HG03521 (cell line): Measurements from ENCODE around the gene TSPO.
A peak's percentile ranks its signal among the peaks of the same experiment; 100 is the strongest.
"Not testable (repeated sequence)": the region's sequence is repeated elsewhere in the genome, so short reads cannot be mapped to it uniquely, and the experiment has no call there.

Source experiments
- ATAC-seq: cut with Tn5 transposase; IDR thresholded peaks from one replicate; pipeline ENCODE4 v1.9.1; 2021; ENCODE audit warnings: mild to moderate bottlenecking, moderate library complexity; ENCODE audit not compliant: unreplicated experiment

The TSPO gene

GRCh38 chr22:43151251-43152002, at the start of gene TSPO:
Gene TSPO, plus strand, starts transcription at chr22:43151559. Its CDS starts 7,680 bp downstream, at chr22:43159239.
- no peak for ATAC-seq

DNA sequence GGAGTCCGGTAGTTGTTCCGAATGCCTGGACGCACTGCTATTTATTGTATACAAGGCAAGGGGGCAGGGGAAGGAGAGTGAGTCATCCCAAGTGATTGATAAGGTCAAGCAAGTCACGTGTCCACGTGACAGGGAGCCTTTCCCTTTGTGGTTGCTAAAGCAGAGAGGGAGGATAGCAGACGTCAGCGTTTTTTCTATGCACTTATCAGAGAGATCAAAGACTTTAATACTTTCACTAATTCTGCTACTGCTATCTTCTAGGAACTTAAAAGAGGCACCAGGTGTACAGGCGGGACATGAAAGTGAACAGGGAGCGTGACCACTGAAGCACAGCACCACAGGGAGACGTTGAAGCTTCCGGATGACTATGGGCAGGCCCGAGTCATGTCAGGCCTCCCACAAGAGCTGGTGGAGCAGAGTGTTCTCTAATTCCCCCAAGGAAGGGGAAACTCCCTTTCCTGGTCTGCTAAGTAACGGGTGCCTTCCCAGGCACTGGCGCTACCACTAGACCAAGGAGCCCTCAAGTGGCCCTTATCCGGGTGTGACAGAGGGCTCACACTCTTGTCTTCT, 47.2 kb upstream of the TSPO start:
- not testable (repeated sequence) for ATAC-seq

DNA sequence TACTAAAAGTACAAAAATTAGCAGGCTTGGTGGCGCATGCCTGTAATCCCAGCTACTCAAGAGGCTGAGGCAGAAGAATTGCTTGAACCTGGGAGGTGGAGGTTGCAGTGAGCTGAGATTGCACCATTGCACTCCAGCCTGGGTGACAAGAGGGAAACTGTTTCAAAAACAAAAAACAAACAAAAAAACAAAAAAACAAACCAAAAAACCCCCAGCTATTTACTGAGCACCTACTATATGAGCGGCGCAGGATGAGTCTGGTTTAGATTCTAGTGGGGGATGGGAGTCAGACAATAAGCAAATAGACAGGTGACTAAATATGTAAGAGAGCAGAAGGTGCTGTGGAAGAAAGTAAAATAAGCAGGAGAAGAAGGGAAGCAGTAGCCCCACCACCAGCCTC, 46.4 kb upstream of the TSPO start:
- ATAC-seq: not testable (repeated sequence)

- no peak for ATAC-seq
Observed at GRCh38 chr22:43106302-43106701, 45.1 kb upstream of the TSPO start.

GRCh38 chr22:43109511-43109910, 41.8 kb upstream of the TSPO start:
- ATAC-seq: no peak

- ATAC-seq: no peak
Observed at GRCh38 chr22:43109921-43110443, 41.4 kb upstream of the TSPO start.

GRCh38 chr22:43110444-43110926, 40.9 kb upstream of the TSPO start, which contains the start of gene BIK:
Gene BIK, plus strand, starts transcription at chr22:43110750. Its CDS starts 13,273 bp downstream, at chr22:43124023.
- peak; percentile 39 for ATAC-seq

GRCh38 chr22:43110927-43111623, 40.3 kb upstream of the TSPO start:
- ATAC-seq: peak; percentile 39

GRCh38 chr22:43113526-43114251, 37.7 kb upstream of the TSPO start:
- no peak for ATAC-seq

DNA sequence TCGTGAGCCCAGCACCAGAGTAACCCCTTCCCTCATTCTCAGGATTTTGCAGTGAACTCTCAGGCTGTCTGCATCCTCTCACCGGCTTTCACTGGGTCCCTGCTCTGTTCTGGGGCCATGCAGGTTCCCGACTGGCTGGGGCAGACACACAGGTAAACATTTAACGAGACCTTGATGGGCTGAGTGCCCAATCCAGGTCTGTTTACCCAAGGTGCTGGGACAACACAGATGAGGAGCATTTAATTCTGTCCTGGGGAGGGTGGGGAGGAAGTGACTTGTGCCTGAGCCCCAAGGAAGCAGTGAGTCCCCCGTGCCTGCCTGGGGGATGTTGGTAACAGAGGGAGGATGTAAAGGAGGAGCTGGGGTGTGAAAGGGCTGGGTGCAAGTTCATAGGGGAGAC, 36.4 kb upstream of the TSPO start:
- no peak for ATAC-seq

- no peak for ATAC-seq
Observed at GRCh38 chr22:43116932-43117331, 34.4 kb upstream of the TSPO start.

- peak; percentile 3 for ATAC-seq
Observed at GRCh38 chr22:43118024-43118849, 33.1 kb upstream of the TSPO start.

DNA sequence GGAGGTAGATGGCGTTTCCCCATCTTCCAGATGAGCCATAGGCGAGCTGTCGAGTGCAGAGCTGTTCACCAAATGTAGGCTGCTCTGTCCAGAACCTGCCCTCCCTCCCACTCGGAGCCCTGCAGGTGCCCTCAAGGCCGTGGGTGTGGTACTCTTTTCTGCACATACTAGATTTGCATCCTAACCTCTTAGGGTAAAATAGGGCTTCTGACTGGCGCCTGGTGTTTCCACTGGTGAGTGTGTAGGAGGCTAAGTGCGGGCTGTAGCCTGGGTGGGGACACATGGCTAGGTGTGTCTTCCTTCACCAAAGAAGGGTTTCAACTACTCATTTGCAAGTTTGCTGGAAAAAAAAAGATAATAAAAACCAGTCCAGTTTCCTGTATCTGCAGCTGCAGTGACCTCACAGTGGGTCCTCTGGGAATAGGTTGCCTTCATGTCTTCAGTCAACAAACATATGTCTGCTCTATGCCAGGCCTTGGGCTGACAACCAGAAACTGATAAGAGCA, 32.4 kb upstream of the TSPO start:
- ATAC-seq: peak; percentile 57

DNA sequence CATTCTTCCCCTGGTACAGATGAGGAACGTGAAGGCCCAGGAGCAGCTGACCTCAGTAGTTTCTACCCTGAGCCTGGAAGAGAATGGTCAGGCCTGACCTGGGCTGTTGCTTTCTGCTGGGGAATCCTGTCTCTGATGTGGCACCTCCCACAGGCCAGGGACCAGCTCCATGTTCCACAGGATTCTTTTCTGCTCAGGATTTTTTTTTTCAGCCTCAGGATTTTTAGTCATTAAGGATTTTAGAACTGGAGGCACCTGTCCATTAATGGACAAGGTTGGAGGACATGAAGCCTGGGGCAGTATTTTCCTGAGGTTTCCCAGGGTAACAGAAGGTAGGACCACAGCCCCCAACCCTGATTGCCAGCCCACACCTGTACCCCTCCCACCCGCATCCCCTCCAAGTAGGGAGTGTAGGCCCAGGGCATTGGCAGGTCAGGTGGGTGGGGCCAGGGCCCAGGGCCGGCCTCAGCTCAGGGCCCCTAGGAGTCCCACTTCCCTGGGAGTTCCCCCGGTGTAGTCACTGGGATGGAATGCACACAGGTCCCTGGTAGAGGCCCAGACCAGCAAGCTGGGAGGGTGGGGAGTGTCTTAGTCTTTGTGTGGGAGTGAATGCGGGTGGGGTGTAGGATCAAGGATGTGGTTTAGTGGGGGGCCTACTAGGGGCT, 24.7 kb upstream of the TSPO start:
- no peak for ATAC-seq

- no peak for ATAC-seq
Observed at GRCh38 chr22:43127166-43127908, 24.0 kb upstream of the TSPO start.

DNA sequence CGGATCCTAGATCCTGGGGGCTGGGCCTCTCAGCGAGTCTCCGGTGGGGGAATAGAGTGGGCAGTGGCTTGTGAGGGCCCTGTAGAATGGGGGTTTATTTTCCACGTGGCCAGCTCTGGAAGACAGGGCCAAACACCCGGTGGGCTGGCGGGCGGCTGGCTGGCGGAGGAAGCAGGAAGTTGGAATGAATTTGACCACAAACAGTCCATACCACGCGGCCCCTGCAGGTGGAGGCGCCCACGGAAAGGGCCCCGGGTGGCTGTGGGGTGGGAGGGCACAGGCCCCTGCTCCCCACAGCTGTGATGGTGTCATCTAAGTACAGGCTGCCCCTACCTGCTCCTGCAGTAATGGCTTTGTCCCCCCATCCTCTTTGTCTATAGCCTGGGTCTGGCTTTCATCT, 23.2 kb upstream of the TSPO start:
- no peak for ATAC-seq

GRCh38 chr22:43128928-43129424, 22.4 kb upstream of the TSPO start:
- ATAC-seq: no peak
